Keratinocyte (primary cell): ENCODE measurements around the gene TH. TPM values are rescaled to one million over a fixed set of nuclear protein-coding genes. Genes with fewer than 3 reads are reported as not detected.
A peak's percentile ranks its signal among the peaks of the same experiment; 100 is the strongest.

Experiments
- DNase-seq: peaks from one replicate; pipeline ENCODE4 v3.0.0-alpha.2; 2011; ENCODE audit warnings: low read depth, missing footprints, low spot score
- FAIRE-seq: peaks from 2 replicates; lab custom pipeline; 2011; peaks lifted over from hg19 to GRCh38; lab: Jason Lieb, UNC
- H2AFZ ChIP-seq: 2 replicates; pipeline ENCODE4 v1.6.0; 2012; ENCODE audit warnings: low read length, control low read depth, inconsistent platforms; ENCODE audit not compliant: control insufficient read depth
- H3K27ac ChIP-seq: 2 replicates; pipeline ENCODE4 v1.5.1; 2011; ENCODE audit warnings: low read length; ENCODE audit not compliant: control insufficient read depth, insufficient read depth
- H3K27me3 ChIP-seq: 3 replicates; pipeline ENCODE4 v1.6.0; 2011; ENCODE audit warnings: low read length; ENCODE audit not compliant: control insufficient read depth, insufficient read depth; ENCODE audit errors: extremely low read depth
- H3K36me3 ChIP-seq, 2 experiments: 2 replicates in 1 of 2; 3 replicates in 1 of 2; pipeline ENCODE4 v1.5.1; 2011; ENCODE audit warnings: low read length in 2 of 2, mild to moderate bottlenecking in 1 of 2; ENCODE audit not compliant: control insufficient read depth in 2 of 2, insufficient read depth in 2 of 2; ENCODE audit errors: extremely low read depth in 1 of 2
- H3K4me1 ChIP-seq: 3 replicates; pipeline ENCODE4 v1.5.1; 2011; ENCODE audit warnings: low read length; ENCODE audit not compliant: control insufficient read depth, insufficient read depth; ENCODE audit errors: extremely low read depth
- H3K4me2 ChIP-seq: 3 replicates; pipeline ENCODE4 v1.6.0; 2011; ENCODE audit warnings: low read depth, low read length; ENCODE audit not compliant: control insufficient read depth, insufficient read depth; ENCODE audit errors: extremely low read depth
- H3K4me3 ChIP-seq, 3 experiments: fragments of 200-600 bp in 1 of 3; sonication (generic) in 1 of 3; 2 replicates in 2 of 3; 3 replicates in 1 of 3; pipeline ENCODE4 v1.5.1; 2011 to 2016; ENCODE audit warnings: low read length in 3 of 3, mild to moderate bottlenecking in 3 of 3, control low read depth in 2 of 3, inconsistent platforms in 1 of 3, low read depth in 1 of 3, mixed read lengths in 1 of 3, mixed run types in 1 of 3, moderate library complexity in 1 of 3; ENCODE audit not compliant: control insufficient read depth in 2 of 3, insufficient read depth in 2 of 3; ENCODE audit errors: extremely low read depth in 1 of 3
- H3K79me2 ChIP-seq: 2 replicates; pipeline ENCODE4 v1.6.0; 2012; ENCODE audit warnings: low read length; ENCODE audit not compliant: control insufficient read depth, insufficient read depth
- H3K9ac ChIP-seq: 3 replicates; pipeline ENCODE4 v1.6.0; 2011; ENCODE audit warnings: low read length; ENCODE audit not compliant: control insufficient read depth, insufficient read depth; ENCODE audit errors: extremely low read depth
- H3K9me1 ChIP-seq: 3 replicates; pipeline ENCODE4 v1.6.0; 2011; ENCODE audit warnings: low read length; ENCODE audit not compliant: control insufficient read depth, insufficient read depth; ENCODE audit errors: extremely low read depth
- H3K9me3 ChIP-seq: 2 replicates; pipeline ENCODE4 v1.5.1; 2012; ENCODE audit warnings: low read depth, low read length; ENCODE audit not compliant: control insufficient read depth
- H4K20me1 ChIP-seq: 3 replicates; pipeline ENCODE4 v1.6.0; 2011; ENCODE audit warnings: low read length; ENCODE audit not compliant: control insufficient read depth, insufficient read depth; ENCODE audit errors: extremely low read depth
- CTCF ChIP-seq, 3 experiments: IDR thresholded peaks in 1 of 3; conservative IDR thresholded peaks in 1 of 3; optimal IDR thresholded peaks in 1 of 3; 2 replicates in 2 of 3; 3 replicates in 1 of 3; pipeline versions ENCODE3 to v1.5.1; 2011; ENCODE audit warnings: low read length in 3 of 3, mild to moderate bottlenecking in 3 of 3, moderate library complexity in 2 of 3, control low read depth in 1 of 3, inconsistent platforms in 1 of 3; ENCODE audit not compliant: insufficient read depth in 2 of 3; ENCODE audit errors: extremely low read depth in 1 of 3
- EZH2 ChIP-seq: IDR thresholded peaks from one replicate; pipeline ENCODE4 v1.6.1; 2012; ENCODE audit warnings: inconsistent platforms, mild to moderate bottlenecking, low read length, moderate library complexity
- dilution Hi-C: fragments of 300-500 bp; cut with MboI; formaldehyde crosslinking; loops from one replicate; pipeline ENCODE4 v1.7.0; 2020; ENCODE audit warnings: low sequenced_read_pairs; ENCODE audit not compliant: extremely low pct_ligation_motif_present
- polyA plus RNA-seq, 5 experiments: library from polyadenylated mRNA; depleted of rRNA in 3 of 5; stranded (reverse) in 3 of 5; stranded (forward) in 1 of 5; unstranded in 1 of 5; fragments of >200 nt; gene quantifications; 1 replicate in 1 of 5; 2 replicates in 3 of 5; 3 replicates in 1 of 5; pipeline versions ENCODE4 v1.2.1 to v1.2.3, GENCODE V29; 2011 to 2012; ENCODE audit warnings: missing spikeins in 2 of 5, low read depth in 1 of 5, low replicate concordance in 1 of 5

Gene TH
- polyA plus RNA-seq, 1 donor (not counting 4 experiments of a cell fraction or from before 2014, with no cell fraction given) = 0.50 TPM

- H3K36me3 ChIP-seq = no peaks in the 10 kb centered on the region
- dilution Hi-C loops = no loop called here
- H4K20me1 ChIP-seq = peaks cover 5% of the 10 kb centered on the region
- H3K4me3 ChIP-seq = no peak overlapping the region
- H3K79me2 ChIP-seq = no peaks in the 10 kb centered on the region
- no peak overlapping the region for H3K27ac ChIP-seq
- H3K9ac ChIP-seq = no peak overlapping the region
- H3K9me1 ChIP-seq = no peaks in the 10 kb centered on the region
- H2AFZ ChIP-seq = no peak overlapping the region
- peaks cover 5% of the 10 kb centered on the region for H3K4me1 ChIP-seq
- TF ChIP-seq CTCF (optimal IDR thresholded peaks at IDR 0.05 in 1 of 3, IDR thresholded peaks at IDR 0.05 in 1 of 3, conservative IDR thresholded peaks at IDR 0.05 in 1 of 3; ENCODE audit: extremely low read depth in 1 of 3, insufficient read depth in 2 of 3, low read length in 3 of 3) = peak; percentile 36 to 63 (median 53)
- peak; percentile 45 for TF ChIP-seq EZH2
- DNase-seq (no peak), FAIRE-seq (no peak)
- no peaks in the 10 kb centered on the region for H3K9me3 ChIP-seq
- H3K27me3 ChIP-seq = peaks cover 64% of the 10 kb centered on the region
- H3K4me2 ChIP-seq = no peak overlapping the region
These were observed 21.5 kb downstream of the TH start for GRCh38 chr11:2149864-2150847.

- Histone ChIP-seq H3K27ac (no peak overlapping the region), H3K79me2 (no peaks in the 10 kb centered on the region), H3K36me3 (no peaks in the 10 kb centered on the region), H3K4me3 (no peak overlapping the region), H3K27me3 (peaks cover 70% of the 10 kb centered on the region), H3K9ac (no peak overlapping the region), H3K9me1 (no peaks in the 10 kb centered on the region), H4K20me1 (peaks cover 6% of the 10 kb centered on the region), H3K4me1 (peaks cover 5% of the 10 kb centered on the region), H2AFZ (no peak overlapping the region), H3K4me2 (no peak overlapping the region), H3K9me3 (no peaks in the 10 kb centered on the region)
- dilution Hi-C loops = no loop called here
- DNase-seq = no peak
- TF ChIP-seq EZH2 (no peak), CTCF (optimal IDR thresholded peaks at IDR 0.05 in 1 of 3, IDR thresholded peaks at IDR 0.05 in 1 of 3, conservative IDR thresholded peaks at IDR 0.05 in 1 of 3; ENCODE audit: extremely low read depth in 1 of 3, insufficient read depth in 2 of 3, low read length in 3 of 3) (no peak)
- FAIRE-seq = no peak
These were observed 22.2 kb downstream of the TH start for GRCh38 chr11:2149460-2149859.
